GM13976 (cell line): Measurements from ENCODE around the gene CFL1.

ENCODE experiments used
- DNase-seq: peaks from one replicate; pipeline ENCODE4 v3.0.0; 2012; ENCODE audit warnings: low spot score
- in situ Hi-C: fragments of 300-500 bp; cut with MboI; formaldehyde crosslinking; loops from one replicate; pipeline ENCODE4 v1.12.0; 2022; ENCODE audit warnings: low sequenced_read_pairs, mixed read lengths, inconsistent platforms; ENCODE audit not compliant: unreplicated experiment
- TF ChIP-seq, protein P1 (sequence below): IDR thresholded peaks from 2 replicates; pipeline ENCODE4 v1.5.1; 2012; ENCODE audit warnings: borderline replicate concordance, mild to moderate bottlenecking; ENCODE audit not compliant: insufficient read depth; ENCODE audit errors: extremely low read depth, missing control alignments, control extremely low read depth

The CFL1 gene

DNA sequence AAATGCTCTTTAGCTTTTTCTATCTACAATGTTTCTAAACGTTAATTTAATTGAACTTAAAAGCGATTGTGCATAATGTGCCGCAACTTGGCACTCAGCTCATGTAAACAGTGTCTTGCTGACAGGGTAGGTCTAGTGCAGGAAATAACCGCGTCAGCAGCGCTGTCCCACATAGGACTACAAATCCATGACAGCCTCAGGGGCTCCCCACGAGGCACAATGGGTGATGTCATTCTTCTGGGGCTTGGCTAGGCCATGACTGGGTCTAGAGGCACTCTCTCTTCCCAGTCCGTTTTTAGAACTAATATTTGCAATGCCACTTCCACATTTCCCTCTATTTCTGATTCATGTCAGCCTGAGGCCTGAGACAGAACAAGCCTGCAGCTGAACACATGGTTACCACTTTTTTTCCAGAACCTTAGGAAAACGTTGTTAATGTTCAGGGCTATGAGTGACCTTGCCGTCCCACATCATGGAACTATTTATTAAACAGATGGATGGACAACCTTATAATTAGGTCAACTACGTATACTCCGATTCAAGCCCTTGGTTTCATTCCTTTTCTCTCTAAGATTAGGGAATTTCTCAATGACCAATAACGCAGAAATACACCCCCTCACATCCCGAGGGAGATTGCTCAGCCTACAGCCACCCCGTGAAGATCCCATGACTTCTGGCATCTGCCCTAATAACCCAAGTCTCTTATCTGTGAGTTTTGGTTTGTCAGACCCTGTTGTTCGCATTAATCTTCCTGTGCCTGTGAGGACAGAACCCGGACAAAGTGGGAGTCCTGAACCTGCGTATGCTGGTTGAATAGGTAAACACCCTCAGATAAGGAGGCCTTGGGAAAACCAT lies 43.6 kb downstream of the CFL1 start:
- TF ChIP-seq, protein P1, sequence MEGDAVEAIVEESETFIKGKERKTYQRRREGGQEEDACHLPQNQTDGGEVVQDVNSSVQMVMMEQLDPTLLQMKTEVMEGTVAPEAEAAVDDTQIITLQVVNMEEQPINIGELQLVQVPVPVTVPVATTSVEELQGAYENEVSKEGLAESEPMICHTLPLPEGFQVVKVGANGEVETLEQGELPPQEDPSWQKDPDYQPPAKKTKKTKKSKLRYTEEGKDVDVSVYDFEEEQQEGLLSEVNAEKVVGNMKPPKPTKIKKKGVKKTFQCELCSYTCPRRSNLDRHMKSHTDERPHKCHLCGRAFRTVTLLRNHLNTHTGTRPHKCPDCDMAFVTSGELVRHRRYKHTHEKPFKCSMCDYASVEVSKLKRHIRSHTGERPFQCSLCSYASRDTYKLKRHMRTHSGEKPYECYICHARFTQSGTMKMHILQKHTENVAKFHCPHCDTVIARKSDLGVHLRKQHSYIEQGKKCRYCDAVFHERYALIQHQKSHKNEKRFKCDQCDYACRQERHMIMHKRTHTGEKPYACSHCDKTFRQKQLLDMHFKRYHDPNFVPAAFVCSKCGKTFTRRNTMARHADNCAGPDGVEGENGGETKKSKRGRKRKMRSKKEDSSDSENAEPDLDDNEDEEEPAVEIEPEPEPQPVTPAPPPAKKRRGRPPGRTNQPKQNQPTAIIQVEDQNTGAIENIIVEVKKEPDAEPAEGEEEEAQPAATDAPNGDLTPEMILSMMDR, result no peak
- DNase-seq, result no peak
- in situ Hi-C loops, result no loop called here

DNA sequence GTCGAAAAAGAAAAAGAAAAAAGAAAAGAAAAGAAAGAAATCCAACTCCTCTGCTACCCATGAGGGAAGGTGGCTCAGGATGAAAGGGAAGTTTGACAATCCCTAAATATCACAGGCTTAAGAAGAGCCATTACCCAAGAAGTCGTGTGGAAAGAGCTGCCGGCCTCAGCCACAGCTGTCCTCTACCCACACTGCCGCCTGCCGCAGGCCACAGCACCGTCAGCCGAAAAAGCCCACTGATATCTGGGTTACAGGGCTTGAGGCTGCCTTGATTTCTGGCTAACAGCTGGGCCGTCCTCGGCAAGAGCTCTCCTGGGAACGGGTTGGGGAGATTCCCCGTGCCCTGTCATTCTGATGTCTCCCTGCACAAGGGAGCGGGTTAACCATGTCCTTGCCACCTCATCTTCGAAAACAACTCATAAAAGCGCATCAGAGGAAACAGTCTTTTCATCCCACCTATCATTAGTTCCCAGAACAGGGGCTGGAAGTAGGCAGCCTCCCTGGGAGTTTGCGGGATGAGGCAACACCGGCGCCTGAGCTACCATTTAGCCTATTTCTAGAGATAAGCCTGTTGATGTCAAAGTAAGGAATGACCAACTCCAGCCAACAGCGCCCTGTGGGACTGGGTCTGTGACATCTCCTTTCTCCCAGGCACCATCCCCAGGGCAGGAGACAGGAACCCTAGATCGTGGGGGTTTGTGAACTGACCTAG lies 46.1 kb downstream of the CFL1 start:
- DNase-seq, result no peak
- TF ChIP-seq, protein P1, result no peak
- in situ Hi-C loops, result no loop called here

DNA sequence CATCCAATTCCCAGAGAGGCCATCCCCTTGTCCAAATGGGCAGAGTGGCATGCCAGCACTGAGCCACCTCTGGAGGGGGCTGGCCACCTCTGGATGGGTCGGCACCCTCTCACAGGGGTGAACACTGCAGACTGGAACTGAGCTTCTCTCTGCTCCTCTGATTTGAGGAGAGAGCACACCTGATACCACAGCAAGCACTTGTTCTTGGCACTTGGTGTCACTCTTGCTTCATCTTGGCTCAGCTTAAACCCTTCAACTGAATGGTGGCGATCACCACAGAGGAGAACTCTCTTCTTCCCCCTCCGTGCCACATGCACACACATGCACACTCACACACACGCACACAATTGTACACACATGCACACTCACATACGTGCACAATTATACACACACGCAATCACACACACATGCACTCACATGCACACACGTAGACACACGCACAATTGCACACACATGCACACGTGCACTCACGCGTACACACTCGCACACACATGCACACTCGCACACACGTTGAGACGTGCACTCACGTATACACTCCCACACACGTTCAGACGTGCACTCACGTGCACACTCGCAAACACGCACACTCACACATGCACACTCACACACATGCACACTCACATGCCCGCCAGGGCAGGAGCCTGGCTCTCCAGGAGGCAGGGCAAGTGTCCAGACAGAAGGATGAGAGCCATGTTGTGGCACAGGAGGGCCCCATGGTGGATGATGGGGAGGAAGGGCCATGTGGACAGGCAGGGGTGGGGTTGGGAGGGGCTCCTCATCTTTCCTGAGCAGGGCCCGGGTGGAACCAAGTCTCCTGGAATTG lies 47.7 kb downstream of the CFL1 start:
- in situ Hi-C loops, result no loop called here
- TF ChIP-seq, protein P1, result no peak

DNA sequence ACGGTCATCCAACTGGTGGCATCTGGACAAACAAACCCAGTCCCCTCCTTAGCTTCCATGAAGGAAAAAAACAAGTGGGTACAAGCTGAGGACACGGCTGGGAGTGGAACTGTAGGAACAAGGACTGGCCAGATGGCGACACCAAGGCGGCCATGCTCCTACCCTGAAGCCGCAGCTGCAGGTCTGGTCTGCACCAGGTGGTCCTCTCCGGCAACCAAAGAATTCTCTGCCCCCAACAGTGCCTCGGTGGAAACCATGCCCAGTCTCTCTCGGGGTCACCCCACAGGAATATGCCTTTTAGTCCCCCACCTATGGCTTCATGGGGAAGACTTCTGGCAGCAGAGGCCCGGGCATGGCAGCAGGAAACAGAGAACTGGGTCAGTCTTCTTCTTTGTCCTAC lies 48.5 kb downstream of the CFL1 start:
- in situ Hi-C loops, result no loop called here
- TF ChIP-seq, protein P1, result no peak
- DNase-seq, result no peak

More for the DNA sequence above, 47.7 kb downstream of the CFL1 start:
- DNase-seq, result peak; percentile 43

DNA sequence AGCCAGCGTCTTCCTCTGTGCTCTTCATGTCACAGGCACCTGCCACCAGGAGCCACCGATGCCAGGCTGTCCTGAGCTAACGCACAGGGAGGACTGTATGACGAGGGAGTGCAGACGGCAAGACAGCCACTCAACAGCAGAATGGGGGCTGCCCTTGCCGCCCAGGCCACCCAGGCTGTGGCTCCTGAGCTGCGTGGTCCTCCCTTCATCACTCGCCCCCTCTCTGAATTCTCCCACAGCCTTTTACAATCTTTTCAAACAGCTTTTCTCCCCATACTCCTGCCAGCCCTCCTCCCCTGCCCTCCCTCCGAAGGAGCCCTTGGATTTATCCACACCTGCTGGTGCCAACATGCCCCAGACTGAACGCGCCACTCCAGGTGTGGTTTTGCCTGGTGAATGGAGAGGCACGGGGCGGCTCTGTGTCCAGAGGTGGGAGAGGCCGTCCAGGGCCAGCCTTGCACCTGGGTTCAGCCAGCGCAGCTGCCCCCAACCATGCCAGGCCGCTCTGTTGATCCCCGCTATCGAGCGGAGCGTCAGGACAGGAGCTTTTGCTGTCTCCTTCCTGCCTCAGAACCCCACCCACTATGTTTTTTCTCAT lies 49.1 kb downstream of the CFL1 start:
- in situ Hi-C loops, result no loop called here
- TF ChIP-seq, protein P1, result no peak
- DNase-seq, result no peak

DNA sequence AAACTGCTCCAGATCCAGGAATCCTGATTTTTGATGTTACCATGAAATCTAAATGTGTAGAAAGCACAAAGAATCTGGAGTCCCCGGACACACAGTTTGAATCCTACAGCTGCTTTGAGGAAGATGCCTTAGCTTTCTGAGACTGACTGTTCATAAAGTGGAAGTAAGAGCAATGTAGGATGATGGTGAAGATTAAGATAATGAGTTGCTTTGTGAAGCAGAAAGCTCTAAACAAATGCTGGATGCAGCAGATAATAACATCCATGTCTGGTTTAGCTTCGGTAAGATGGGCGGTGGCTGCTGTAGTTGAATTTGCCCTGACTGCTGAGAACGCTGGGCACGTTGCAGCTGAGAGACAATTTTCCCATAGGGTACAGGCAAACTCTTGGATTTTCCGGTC lies 51.0 kb downstream of the CFL1 start:
- no peak for DNase-seq
- in situ Hi-C loops, result no loop called here
- TF ChIP-seq, protein P1, result no peak
